Measurements from ENCODE around the gene CALML6.

DNA sequence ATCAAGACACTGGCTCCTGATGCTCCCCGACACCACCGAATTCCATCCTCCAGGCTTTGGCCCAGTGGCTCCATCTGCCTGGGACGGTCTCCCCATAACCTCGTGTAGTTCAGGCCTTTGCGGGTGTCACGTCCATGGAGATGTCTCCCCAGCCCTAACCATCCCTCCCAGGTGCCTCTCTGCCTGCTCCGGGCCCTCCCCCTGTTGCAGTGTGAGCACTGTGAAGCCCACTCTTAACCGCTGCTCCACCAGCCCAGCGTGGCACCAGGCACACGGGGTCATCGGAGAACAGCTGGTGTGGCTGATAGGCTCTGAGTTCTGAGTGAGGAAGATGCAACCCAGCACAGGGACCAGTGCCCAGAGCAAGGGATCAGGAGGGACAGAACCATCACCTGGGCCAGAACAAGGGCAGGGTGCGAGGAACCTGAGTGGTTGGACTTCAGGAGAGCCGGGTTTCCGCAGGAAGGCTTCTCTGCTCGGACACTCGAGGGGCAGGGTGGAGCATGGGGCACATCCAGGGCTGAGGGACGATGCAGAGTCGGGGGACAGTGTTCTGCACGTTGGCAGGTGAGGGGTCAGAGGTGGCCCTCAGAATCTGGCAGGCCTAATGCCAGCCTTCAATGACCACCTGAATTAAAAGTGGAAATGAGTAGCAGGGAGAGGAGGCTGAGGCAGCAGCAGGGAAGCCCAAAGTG, 21.6 kb upstream of the CALML6 start:
- TF ChIP-seq ELF4 (CRISPR knock-in tag; IDR thresholded peaks at IDR 0.05; ENCODE audit: low read depth) = no peak
- no peak for TF ChIP-seq CTCF (IDR thresholded peaks at IDR 0.05)
- TF ChIP-seq MAX (CRISPR knock-in tag; IDR thresholded peaks at IDR 0.05) = no peak
- TF ChIP-seq ATF3 (CRISPR knock-in tag; conservative IDR thresholded peaks at IDR 0.05) = no peak
- TF ChIP-seq TCF7 (CRISPR knock-in tag; IDR thresholded peaks at IDR 0.05; ENCODE audit: low read depth) = no peak
- TF ChIP-seq, protein P1, sequence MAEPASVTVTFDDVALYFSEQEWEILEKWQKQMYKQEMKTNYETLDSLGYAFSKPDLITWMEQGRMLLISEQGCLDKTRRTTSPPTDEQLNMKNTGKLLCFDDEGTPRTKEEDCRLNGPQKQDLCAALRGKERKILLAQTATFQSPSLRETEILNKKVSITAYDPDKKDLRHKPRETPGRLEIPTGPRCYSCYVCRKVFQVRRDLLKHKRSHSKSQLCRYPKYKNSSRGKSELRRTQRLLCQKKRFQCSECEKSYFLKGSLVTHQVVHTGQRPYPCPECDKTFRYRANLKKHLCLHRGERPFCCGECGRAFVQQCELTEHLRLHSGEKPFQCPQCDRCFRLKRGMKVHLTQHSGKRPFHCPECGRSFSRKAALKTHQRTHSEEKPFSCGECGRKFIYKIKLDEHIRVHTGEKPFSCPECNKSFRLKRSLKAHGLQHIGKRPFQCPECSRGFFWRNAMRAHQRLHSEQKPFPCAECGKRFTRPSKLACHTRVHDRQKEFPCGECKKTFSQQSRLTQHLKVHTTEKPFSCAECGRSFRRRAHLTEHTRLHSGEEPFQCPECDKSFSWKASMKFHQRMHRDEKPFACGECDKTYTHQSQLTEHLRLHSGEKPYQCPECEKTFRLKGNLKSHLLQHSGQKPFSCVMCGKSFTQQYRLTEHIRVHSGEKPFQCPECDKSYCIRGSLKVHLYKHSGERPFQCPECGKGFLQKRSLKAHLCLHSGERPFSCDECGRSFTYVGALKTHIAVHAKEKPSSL (CRISPR knock-in tag; conservative IDR thresholded peaks at IDR 0.05) = no peak
- TF ChIP-seq NFE2L1 (CRISPR knock-in tag; IDR thresholded peaks at IDR 0.05) = no peak
- no peak for TF ChIP-seq FOXK1 (CRISPR knock-in tag; IDR thresholded peaks at IDR 0.05)
- TF ChIP-seq, protein P2, sequence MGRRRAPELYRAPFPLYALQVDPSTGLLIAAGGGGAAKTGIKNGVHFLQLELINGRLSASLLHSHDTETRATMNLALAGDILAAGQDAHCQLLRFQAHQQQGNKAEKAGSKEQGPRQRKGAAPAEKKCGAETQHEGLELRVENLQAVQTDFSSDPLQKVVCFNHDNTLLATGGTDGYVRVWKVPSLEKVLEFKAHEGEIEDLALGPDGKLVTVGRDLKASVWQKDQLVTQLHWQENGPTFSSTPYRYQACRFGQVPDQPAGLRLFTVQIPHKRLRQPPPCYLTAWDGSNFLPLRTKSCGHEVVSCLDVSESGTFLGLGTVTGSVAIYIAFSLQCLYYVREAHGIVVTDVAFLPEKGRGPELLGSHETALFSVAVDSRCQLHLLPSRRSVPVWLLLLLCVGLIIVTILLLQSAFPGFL (CRISPR knock-in tag; IDR thresholded peaks at IDR 0.05; ENCODE audit: borderline replicate concordance) = no peak
- no peak for TF ChIP-seq ZBTB21 (CRISPR knock-in tag; IDR thresholded peaks at IDR 0.05; ENCODE audit: borderline replicate concordance)
- TF ChIP-seq HMGA2 (CRISPR knock-in tag; IDR thresholded peaks at IDR 0.05) = no peak
- TF ChIP-seq USF2 (CRISPR knock-in tag; IDR thresholded peaks at IDR 0.05) = no peak
